ENCODE data around the gene PTRH1.
"Not testable (repeated sequence)": the region's sequence is repeated elsewhere in the genome, so short reads cannot be mapped to it uniquely, and the experiment has no call there.

The PTRH1 gene

GRCh38 chr9:127758843-127759242, 43.4 kb upstream of the PTRH1 start:
- H3K4me3 ChIP-seq (ENCODE audit: low read depth, low read length): no peak overlapping the region
- no peak for DNase-seq (ENCODE audit: low read depth, low spot score)
- ChIA-PET POLR2A (interaction anchor here (1.9 kb wide), 1 partner anchor 24 kb away, joined by 6 read pairs; the partner anchor contains the start of gene TOR2A), CTCF (interaction anchor here (1.0 to 1.3 kb wide), 2 partner anchors 26 kb away, joined by 3 read pairs; no protein-coding TSS in a partner anchor)
- no peak for TF ChIP-seq CTCF (IDR thresholded peaks at IDR 0.05; ENCODE audit: insufficient read depth, low read length, missing control alignments)

DNA sequence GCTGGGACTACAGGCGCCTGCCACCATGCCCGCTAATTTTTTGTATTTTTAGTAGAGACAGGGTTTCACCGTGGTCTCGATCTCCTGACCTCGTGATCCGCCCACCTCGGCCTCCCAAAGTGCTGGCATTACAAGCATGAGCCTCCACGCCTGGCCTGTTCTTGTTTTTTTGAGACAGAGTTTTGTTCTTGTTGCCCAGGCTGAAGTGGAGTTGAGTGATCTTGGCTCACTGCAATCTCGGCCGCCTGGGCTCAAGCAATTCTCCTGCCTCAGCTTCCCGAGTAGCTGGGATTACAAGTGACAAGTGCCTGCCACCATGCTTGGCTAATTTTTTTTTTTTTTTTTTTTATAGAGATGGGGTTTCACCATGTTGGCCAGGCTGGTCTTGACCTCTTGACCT, 41.3 kb upstream of the PTRH1 start:
- DNase-seq (ENCODE audit: low read depth, low spot score); H3K4me3 ChIP-seq (ENCODE audit: low read depth, low read length); POLR2A ChIA-PET: not testable (repeated sequence)
- CTCF ChIA-PET: interaction anchor here (0.8 to 1.4 kb wide), 2 partner anchors 22 to 115 kb away, joined by 4 to 5 read pairs; partner anchors contain the start of gene TOR2A

DNA sequence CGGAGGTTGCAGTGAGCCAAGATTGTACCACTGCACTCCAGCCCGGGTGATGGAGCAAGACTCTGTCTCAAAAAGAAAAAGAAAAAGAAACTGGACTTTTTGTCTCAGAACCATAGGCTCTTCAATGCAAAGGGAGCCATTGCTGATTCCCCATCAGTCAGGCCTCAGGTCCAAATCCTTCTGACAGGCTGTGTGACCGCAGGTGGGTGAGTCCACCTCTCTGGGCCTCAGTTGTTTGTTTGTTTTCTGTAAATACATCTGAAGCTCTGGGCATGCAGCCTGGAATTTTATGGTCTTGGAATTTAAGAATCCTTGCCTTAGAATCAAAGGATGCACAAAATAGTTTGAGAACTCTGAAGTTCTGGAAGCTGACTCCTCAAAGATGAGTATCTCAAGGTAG, 40.8 kb upstream of the PTRH1 start:
- TF ChIP-seq CTCF (IDR thresholded peaks at IDR 0.05; ENCODE audit: insufficient read depth, low read length, missing control alignments): no peak
- H3K4me3 ChIP-seq (ENCODE audit: low read depth, low read length): no peak overlapping the region
- POLR2A ChIA-PET: no interaction called here
- DNase-seq (ENCODE audit: low read depth, low spot score): no peak
- CTCF ChIA-PET: interaction anchor here (1.4 kb wide), 1 partner anchor 21 kb away, joined by 4 read pairs; the partner anchor contains the start of gene TOR2A

- no peak for TF ChIP-seq CTCF (IDR thresholded peaks at IDR 0.05; ENCODE audit: insufficient read depth, low read length, missing control alignments)
- POLR2A ChIA-PET: no interaction called here
- DNase-seq (ENCODE audit: low read depth, low spot score): no peak
- H3K4me3 ChIP-seq (ENCODE audit: low read depth, low read length): no peak overlapping the region
- CTCF ChIA-PET: interaction anchor here (1.0 to 1.4 kb wide), 3 partner anchors 12 to 21 kb away, joined by 3 to 4 read pairs (median 3); partner anchors contain the start of gene TOR2A
Measured at GRCh38 chr9:127755061-127756060, 39.9 kb upstream of the PTRH1 start.

DNA sequence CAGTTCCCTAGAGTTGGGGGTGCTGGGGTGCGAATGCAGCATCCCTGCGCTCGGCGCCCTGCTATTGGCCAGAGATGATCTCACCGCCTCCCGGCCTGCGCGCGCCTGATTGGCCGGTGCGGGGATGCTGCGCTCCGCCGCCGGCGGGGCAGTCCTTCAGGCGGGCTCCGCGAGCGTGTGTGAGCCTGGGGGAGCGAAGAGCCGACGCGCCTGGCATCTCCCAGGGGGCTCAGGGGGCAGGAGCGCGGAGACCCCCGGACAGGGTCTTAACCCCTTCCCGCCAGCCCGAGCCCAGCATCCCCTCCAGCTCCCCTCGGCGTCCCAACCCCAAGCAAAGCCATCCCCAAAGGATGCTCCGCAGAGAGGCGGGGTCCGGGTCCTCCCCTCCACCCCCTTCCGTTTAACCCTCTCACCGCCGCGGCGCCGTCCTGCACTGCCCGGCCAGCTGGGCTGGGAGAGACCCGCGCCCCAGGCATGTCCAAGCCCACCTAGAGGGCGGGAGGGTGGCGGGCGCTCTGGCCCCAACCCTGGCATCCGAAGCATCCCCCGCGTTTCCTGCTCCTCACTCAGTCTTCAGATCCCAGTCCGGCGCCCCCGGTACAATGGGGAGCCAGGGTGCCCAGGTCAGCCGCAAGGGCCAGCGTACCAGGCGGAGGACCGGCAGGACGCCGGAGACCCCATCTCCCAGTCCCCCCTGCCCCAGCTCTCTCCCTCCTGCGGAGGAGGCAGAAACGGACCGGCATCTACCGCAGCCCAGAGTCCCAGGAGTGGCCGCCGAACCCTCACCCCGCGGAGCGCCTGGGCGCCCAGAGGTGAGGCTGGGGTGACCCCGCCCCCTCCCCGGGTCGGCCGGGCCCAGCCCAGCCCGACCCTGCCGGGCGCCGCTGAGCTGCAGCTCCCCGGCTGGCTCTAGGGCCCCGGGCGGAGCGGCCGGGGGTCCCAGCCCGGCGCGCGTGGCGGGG, 38.9 kb upstream of the PTRH1 start:
- DNase-seq (ENCODE audit: low read depth, low spot score): no peak
- no peak overlapping the region for H3K4me3 ChIP-seq (ENCODE audit: low read depth, low read length)
- ChIA-PET POLR2A (no interaction called here), CTCF (interaction anchor here (1.0 to 1.2 kb wide), 3 partner anchors 13 to 20 kb away, joined by 3 read pairs; partner anchors contain the start of gene TOR2A)
- TF ChIP-seq CTCF (IDR thresholded peaks at IDR 0.05; ENCODE audit: insufficient read depth, low read length, missing control alignments): no peak

GRCh38 chr9:127753622-127754021, 38.2 kb upstream of the PTRH1 start:
- TF ChIP-seq CTCF (IDR thresholded peaks at IDR 0.05; ENCODE audit: insufficient read depth, low read length, missing control alignments): no peak
- CTCF ChIA-PET: interaction anchor here (1.1 kb wide), 1 partner anchor 19 kb away, joined by 3 read pairs; the partner anchor contains the start of gene TOR2A
- no peak overlapping the region for H3K4me3 ChIP-seq (ENCODE audit: low read depth, low read length)
- no peak for DNase-seq (ENCODE audit: low read depth, low spot score)
- POLR2A ChIA-PET: no interaction called here
